K562 (cell line): ENCODE results near the gene RABL6. TPM values are rescaled to one million over a fixed set of nuclear protein-coding genes. Genes with fewer than 3 reads are reported as not detected.

Experiments
- EP300 ChIP-seq: IDR thresholded peaks from 2 replicates; pipeline ENCODE4 v1.6.1; 2012; ENCODE audit warnings: low read length, improper control_type of control experiment
- FUS ChIP-seq: fragments of 200-400 bp; formaldehyde crosslinking; optimal IDR thresholded peaks from 2 replicates; pipeline ENCODE3; 2017; ENCODE audit warnings: low read depth, low read length
- HDAC3 ChIP-seq: fragments of 450-650 bp; IDR thresholded peaks from 2 replicates; pipeline ENCODE4 v1.6.1; 2018; ENCODE audit warnings: borderline replicate concordance, mild to moderate bottlenecking, moderate library complexity; ENCODE audit not compliant: partially characterized antibody
- KAT8 ChIP-seq: fragments of 450-650 bp; IDR thresholded peaks from 2 replicates; pipeline ENCODE4 v1.6.1; 2016; ENCODE audit warnings: low read depth, mild to moderate bottlenecking
- NFIC ChIP-seq: fragments of 450-650 bp; IDR thresholded peaks from 2 replicates; pipeline ENCODE4 v1.6.1; 2017; ENCODE audit warnings: mild to moderate bottlenecking, inconsistent platforms
- NONO ChIP-seq, 2 experiments: fragments of 200-400 bp in 1 of 2; fragments of 450-650 bp in 1 of 2; formaldehyde crosslinking in 1 of 2; IDR thresholded peaks; 2 replicates each; pipeline ENCODE4 v1.6.1; 2017; ENCODE audit warnings: low read depth in 2 of 2, mild to moderate bottlenecking in 2 of 2, moderate library complexity in 2 of 2, low read length in 1 of 2
- PTTG1 ChIP-seq: fragments of 450-650 bp; IDR thresholded peaks from 2 replicates; pipeline ENCODE4 v1.6.1; 2016; ENCODE audit warnings: low read depth, mild to moderate bottlenecking, missing genetic modification characterization, missing compliant biosample characterization
- RBFOX2 ChIP-seq: fragments of 200-400 bp; formaldehyde crosslinking; IDR thresholded peaks from 2 replicates; pipeline ENCODE4 v1.6.1; 2017; ENCODE audit warnings: low read depth, mild to moderate bottlenecking, low read length, moderate library complexity
- RBM39 ChIP-seq: fragments of 200-400 bp; formaldehyde crosslinking; optimal IDR thresholded peaks from 2 replicates; pipeline ENCODE3; 2018; ENCODE audit warnings: low read depth, low read length
- RNF219 ChIP-seq: fragments of 250-450 bp; sonication (Bioruptor Pico); IDR thresholded peaks from 2 replicates; pipeline ENCODE4 v1.5.0; 2022; ENCODE audit warnings: mild to moderate bottlenecking
- SIRT6 ChIP-seq: IDR thresholded peaks from one replicate; pipeline ENCODE4 v1.6.1; 2012; ENCODE audit warnings: low read depth, mild to moderate bottlenecking, control low read depth, inconsistent platforms, low read length, moderate library complexity
- ZHX1 ChIP-seq: fragments of 150-350 bp; conservative IDR thresholded peaks from 2 replicates; pipeline ENCODE4 v1.6.1; 2014; ENCODE audit warnings: low read length
- ZNF551 ChIP-seq: fragments of 250-450 bp; sonication (Bioruptor Pico); IDR thresholded peaks from 2 replicates; pipeline ENCODE4 v1.5.0; 2021; ENCODE audit warnings: mild to moderate bottlenecking, moderate library complexity
- ZNF707 ChIP-seq: fragments of 250-450 bp; sonication (Bioruptor Pico); conservative IDR thresholded peaks from 2 replicates; pipeline ENCODE4 v1.8.0; 2022; ENCODE audit warnings: inconsistent platforms, mild to moderate bottlenecking, moderate library complexity
- polyA plus RNA-seq, 8 experiments: library from polyadenylated mRNA; depleted of rRNA in 4 of 8; stranded (reverse) in 5 of 8; unstranded in 3 of 8; fragments of >200 nt; fragmentation: Nextera tagmentation in 2 of 8; fragmentation: Illumina TruSeq in 1 of 8; extraction: Ambion mirVana in 2 of 8; extraction: Trizol in 1 of 8; gene quantifications; 2 replicates each; pipeline versions ENCODE4 v1.2.1 to v1.2.3, GENCODE V29; 2011 to 2014; ENCODE audit warnings: inconsistent platforms in 1 of 8, missing spikeins in 1 of 8
- total RNA-seq, 7 experiments: library from RNA; depleted of rRNA in 6 of 7; stranded (reverse); fragments of >200 nt in 6 of 7; fragmentation: Illumina TruSeq in 2 of 7; extraction: Trizol in 2 of 7; gene quantifications; 2 replicates each; pipeline versions ENCODE4 v1.2.1 to v1.2.3, GENCODE V29; 2011 to 2021; ENCODE audit warnings: low replicate concordance in 1 of 7

Gene RABL6
- total and polyA plus RNA-seq, 9 of the 15 experiments (the other 6 are each of a cell fraction or from before 2014, with no cell fraction given): 5.6 to 181 (median 84.5) TPM

GRCh38 chr9:136885950-136886578 is 78.3 kb downstream of the RABL6 start, which contains the start of gene TRAF2 (continued):
- TF ChIP-seq NFIC (no peak), RNF219 (no peak), EP300 (no peak), HDAC3 (no peak), ZHX1 (0 out of 2 replicates have a peak, but pooled peaks have one; percentile 51), RBM39 (no peak), SIRT6 (no peak), FUS (no peak), ZNF551 (CRISPR knock-in tag) (no peak), NONO (IDR thresholded peaks at IDR 0.05; ENCODE audit: low read depth in 2 of 2, low read length in 1 of 2) (peak in 1 of 2 experiments; percentile 59; a peak in 1 of 4 replicates), PTTG1 (tag) (no peak), RBFOX2 (peak; percentile 94), KAT8 (no peak), ZNF707 (CRISPR knock-in tag) (no peak)
